MM.1S (cell line): ENCODE measurements around the gene DPH2.

Source experiments
- DNase-seq: peaks from one replicate; pipeline ENCODE4 v3.0.0-alpha.2; 2015
- H2AFZ ChIP-seq: fragments of 300-600 bp; sonication (generic); 2 replicates; pipeline ENCODE4 v1.6.0; 2016; ENCODE audit warnings: antibody characterized with exemption, low read length
- H3F3A ChIP-seq: fragments of 300-600 bp; sonication (generic); 2 replicates; pipeline ENCODE4 v1.6.1; 2016; ENCODE audit warnings: mild to moderate bottlenecking, antibody characterized with exemption, low read length, moderate library complexity, mixed read lengths; ENCODE audit not compliant: insufficient read depth
- H3K27ac ChIP-seq: fragments of 300-600 bp; sonication (generic); 2 replicates; pipeline ENCODE4 v1.5.1; 2016; ENCODE audit warnings: mild to moderate bottlenecking, low read length
- H3K27me3 ChIP-seq: fragments of 300-600 bp; sonication (generic); replicated peaks from 2 replicates; pipeline ENCODE4 v1.6.0; 2016; ENCODE audit warnings: low read length; ENCODE audit not compliant: insufficient read depth
- H3K36me3 ChIP-seq: fragments of 300-600 bp; sonication (generic); replicated peaks from 2 replicates; pipeline ENCODE4 v1.6.1; 2016; ENCODE audit warnings: mild to moderate bottlenecking, low read length, mixed read lengths; ENCODE audit not compliant: insufficient read depth
- H3K4me1 ChIP-seq: fragments of 300-600 bp; sonication (generic); 2 replicates; pipeline ENCODE4 v1.6.1; 2016; ENCODE audit warnings: low read length, mixed read lengths
- H3K4me2 ChIP-seq: fragments of 300-600 bp; sonication (generic); 2 replicates; pipeline ENCODE4 v1.6.0; 2016; ENCODE audit warnings: low read depth, low read length
- H3K4me3 ChIP-seq: fragments of 300-600 bp; sonication (generic); 2 replicates; pipeline ENCODE4 v1.5.1; 2016; ENCODE audit warnings: low read length, mixed read lengths
- H3K79me2 ChIP-seq: fragments of 300-600 bp; sonication (generic); 2 replicates; pipeline ENCODE4 v1.6.1; 2016; ENCODE audit warnings: mixed run types, low read length, mixed read lengths
- H3K9ac ChIP-seq: fragments of 300-600 bp; sonication (generic); 2 replicates; pipeline ENCODE4 v1.6.1; 2016; ENCODE audit warnings: low read length, mixed read lengths
- H3K9me2 ChIP-seq: fragments of 300-600 bp; sonication (generic); replicated peaks from 2 replicates; pipeline ENCODE4 v1.6.1; 2016; ENCODE audit warnings: mild to moderate bottlenecking, low read length, mixed read lengths; ENCODE audit not compliant: insufficient read depth
- H3K9me3 ChIP-seq: fragments of 300-600 bp; sonication (generic); replicated peaks from 2 replicates; pipeline ENCODE4 v1.6.1; 2016; ENCODE audit warnings: mild to moderate bottlenecking, low read length, mixed read lengths; ENCODE audit not compliant: insufficient read depth
- H4K20me1 ChIP-seq: fragments of 300-600 bp; sonication (generic); 2 replicates; pipeline ENCODE4 v1.6.1; 2016; ENCODE audit warnings: mild to moderate bottlenecking, low read length, moderate library complexity, mixed read lengths; ENCODE audit not compliant: insufficient read depth
- CTCF ChIP-seq: fragments of 300-600 bp; sonication (generic); IDR thresholded peaks from 2 replicates; pipeline ENCODE4 v1.5.1; 2016; ENCODE audit warnings: antibody characterized with exemption, low read length, mixed read lengths
- EZH2 ChIP-seq: fragments of 300-600 bp; sonication (generic); optimal IDR thresholded peaks from 2 replicates; pipeline ENCODE3; 2017; ENCODE audit warnings: low read depth, mild to moderate bottlenecking, antibody characterized with exemption, low read length, mixed read lengths
- EZH2phosphoT487 ChIP-seq: fragments of 300-600 bp; sonication (generic); IDR thresholded peaks from 2 replicates; pipeline ENCODE4 v1.6.1; 2018; ENCODE audit warnings: antibody characterized with exemption, low read length

DPH2 gene

GRCh38 chr1:44013949-44014348 is 44.1 kb downstream of the DPH2 start:
- no peak overlapping the region for H3K27ac ChIP-seq
- H3K27me3 ChIP-seq = no peaks in the 10 kb centered on the region
- no peak overlapping the region for H3K4me2 ChIP-seq
- H3K9ac ChIP-seq = no peak overlapping the region
- H3F3A ChIP-seq = no peaks in the 10 kb centered on the region
- H3K4me1 ChIP-seq = no peaks in the 10 kb centered on the region
- no peaks in the 10 kb centered on the region for H3K79me2 ChIP-seq
- no peak overlapping the region for H2AFZ ChIP-seq
- no peaks in the 10 kb centered on the region for H4K20me1 ChIP-seq
- no peaks in the 10 kb centered on the region for H3K36me3 ChIP-seq
- no peak for DNase-seq
- H3K9me2 ChIP-seq = no peaks in the 10 kb centered on the region
- no peaks in the 10 kb centered on the region for H3K9me3 ChIP-seq
- no peak for TF ChIP-seq CTCF
- no peak for TF ChIP-seq EZH2
- TF ChIP-seq EZH2phosphoT487 = no peak
- H3K4me3 ChIP-seq = no peak overlapping the region

- Histone ChIP-seq H4K20me1 (no peaks in the 10 kb centered on the region), H3K9ac (no peak overlapping the region), H3K9me3 (no peaks in the 10 kb centered on the region), H3K79me2 (no peaks in the 10 kb centered on the region), H3K27ac (no peak overlapping the region), H3K4me3 (no peak overlapping the region), H2AFZ (no peak overlapping the region), H3K27me3 (no peaks in the 10 kb centered on the region), H3F3A (no peaks in the 10 kb centered on the region), H3K4me2 (no peak overlapping the region), H3K36me3 (no peaks in the 10 kb centered on the region), H3K4me1 (no peaks in the 10 kb centered on the region), H3K9me2 (no peaks in the 10 kb centered on the region)
- TF ChIP-seq CTCF (no peak), EZH2 (no peak), EZH2phosphoT487 (no peak)
- no peak for DNase-seq
These were observed 44.7 kb downstream of the DPH2 start for GRCh38 chr1:44014365-44015104.

GRCh38 chr1:44015206-44015605 is 45.4 kb downstream of the DPH2 start:
- Histone ChIP-seq H3K9me3 (no peaks in the 10 kb centered on the region), H3K36me3 (no peaks in the 10 kb centered on the region), H3K27me3 (no peaks in the 10 kb centered on the region), H3K9me2 (no peaks in the 10 kb centered on the region), H3K9ac (no peak overlapping the region), H3K27ac (no peak overlapping the region), H4K20me1 (no peaks in the 10 kb centered on the region), H2AFZ (no peak overlapping the region), H3K4me1 (no peaks in the 10 kb centered on the region), H3K79me2 (no peaks in the 10 kb centered on the region), H3F3A (no peaks in the 10 kb centered on the region), H3K4me2 (no peak overlapping the region), H3K4me3 (no peak overlapping the region)
- no peak for DNase-seq
- TF ChIP-seq CTCF = no peak
- TF ChIP-seq EZH2 = no peak
- TF ChIP-seq EZH2phosphoT487 = no peak
